ENCODE data around the gene FHOD3.
A peak's percentile ranks its signal among the peaks of the same experiment; 100 is the strongest.

The FHOD3 gene

GRCh38 chr18:36427831-36428230 is 130.3 kb downstream of the FHOD3 start:
- no peak overlapping the region for H3K4me3 Mint-ChIP-seq
- H3K27me3 Mint-ChIP-seq = peaks cover 6% of the 10 kb centered on the region
- H3K9me3 Mint-ChIP-seq (ENCODE audit: low read depth) = no peaks in the 10 kb centered on the region
- H3K4me1 Mint-ChIP-seq (ENCODE audit: low read depth) = no peaks in the 10 kb centered on the region
- no peak overlapping the region for H3K27ac Mint-ChIP-seq
- no peaks in the 10 kb centered on the region for H3K36me3 Mint-ChIP-seq

- Mint-ChIP-seq H3K4me1 (ENCODE audit: low read depth) (no peaks in the 10 kb centered on the region), H3K36me3 (no peaks in the 10 kb centered on the region), H3K9me3 (ENCODE audit: low read depth) (no peaks in the 10 kb centered on the region), H3K27me3 (peaks cover 6% of the 10 kb centered on the region), H3K4me3 (no peak overlapping the region), H3K27ac (no peak overlapping the region)
Measured at GRCh38 chr18:36428431-36429029, 131.0 kb downstream of the FHOD3 start.

GRCh38 chr18:36432880-36433555 is 135.5 kb downstream of the FHOD3 start:
- Mint-ChIP-seq H3K4me1 (ENCODE audit: low read depth) (no peaks in the 10 kb centered on the region), H3K27me3 (peaks cover 2% of the 10 kb centered on the region), H3K27ac (no peak overlapping the region), H3K36me3 (no peaks in the 10 kb centered on the region), H3K4me3 (no peak overlapping the region), H3K9me3 (ENCODE audit: low read depth) (no peaks in the 10 kb centered on the region)

GRCh38 chr18:36436387-36436786 is 138.9 kb downstream of the FHOD3 start:
- no peaks in the 10 kb centered on the region for H3K9me3 Mint-ChIP-seq (ENCODE audit: low read depth)

GRCh38 chr18:36440614-36441013 is 143.1 kb downstream of the FHOD3 start:
- peaks cover 22% of the 10 kb centered on the region for H3K27me3 Mint-ChIP-seq
- H3K9me3 Mint-ChIP-seq (ENCODE audit: low read depth) = no peaks in the 10 kb centered on the region
- H3K36me3 Mint-ChIP-seq = no peaks in the 10 kb centered on the region
- H3K4me1 Mint-ChIP-seq (ENCODE audit: low read depth) = no peaks in the 10 kb centered on the region
- H3K27ac Mint-ChIP-seq = no peak overlapping the region
- H3K4me3 Mint-ChIP-seq = no peak overlapping the region

More at GRCh38 chr18:36436387-36436786, 138.9 kb downstream of the FHOD3 start:
- Mint-ChIP-seq H3K36me3 (no peaks in the 10 kb centered on the region), H3K27me3 (peaks cover 9% of the 10 kb centered on the region), H3K4me3 (no peak overlapping the region), H3K27ac (no peak overlapping the region), H3K4me1 (ENCODE audit: low read depth) (no peaks in the 10 kb centered on the region)

GRCh38 chr18:36441426-36442240 is 144.1 kb downstream of the FHOD3 start:
- Mint-ChIP-seq H3K27ac (peak overlapping the region; percentile 8), H3K4me3 (no peak overlapping the region), H3K9me3 (ENCODE audit: low read depth) (no peaks in the 10 kb centered on the region), H3K27me3 (peaks cover 22% of the 10 kb centered on the region), H3K4me1 (ENCODE audit: low read depth) (no peaks in the 10 kb centered on the region), H3K36me3 (no peaks in the 10 kb centered on the region)

GRCh38 chr18:36442717-36443116 is 145.2 kb downstream of the FHOD3 start:
- Mint-ChIP-seq H3K4me3 (no peak overlapping the region), H3K4me1 (ENCODE audit: low read depth) (no peaks in the 10 kb centered on the region), H3K36me3 (no peaks in the 10 kb centered on the region), H3K27ac (no peak overlapping the region), H3K27me3 (peaks cover 22% of the 10 kb centered on the region), H3K9me3 (ENCODE audit: low read depth) (no peaks in the 10 kb centered on the region)

- Mint-ChIP-seq H3K9me3 (ENCODE audit: low read depth) (no peaks in the 10 kb centered on the region), H3K4me3 (no peak overlapping the region), H3K4me1 (ENCODE audit: low read depth) (no peaks in the 10 kb centered on the region), H3K27ac (no peak overlapping the region), H3K27me3 (peaks cover 14% of the 10 kb centered on the region), H3K36me3 (no peaks in the 10 kb centered on the region)
Measured at GRCh38 chr18:36446059-36446458, 148.5 kb downstream of the FHOD3 start.

GRCh38 chr18:36448384-36449290 is 151.1 kb downstream of the FHOD3 start:
- H3K36me3 Mint-ChIP-seq = no peaks in the 10 kb centered on the region
- no peak overlapping the region for H3K27ac Mint-ChIP-seq
- H3K4me3 Mint-ChIP-seq = no peak overlapping the region
- peaks cover 6% of the 10 kb centered on the region for H3K27me3 Mint-ChIP-seq
- H3K9me3 Mint-ChIP-seq (ENCODE audit: low read depth) = no peaks in the 10 kb centered on the region
- no peaks in the 10 kb centered on the region for H3K4me1 Mint-ChIP-seq (ENCODE audit: low read depth)

- Mint-ChIP-seq H3K4me1 (ENCODE audit: low read depth) (no peaks in the 10 kb centered on the region), H3K27me3 (peaks cover 4% of the 10 kb centered on the region), H3K36me3 (no peaks in the 10 kb centered on the region), H3K27ac (no peak overlapping the region), H3K4me3 (no peak overlapping the region), H3K9me3 (ENCODE audit: low read depth) (no peaks in the 10 kb centered on the region)
Measured at GRCh38 chr18:36449451-36449850, 151.9 kb downstream of the FHOD3 start.

GRCh38 chr18:36450264-36450663 is 152.8 kb downstream of the FHOD3 start:
- Mint-ChIP-seq H3K36me3 (no peaks in the 10 kb centered on the region), H3K27me3 (peaks cover 6% of the 10 kb centered on the region), H3K4me1 (ENCODE audit: low read depth) (no peaks in the 10 kb centered on the region)

GRCh38 chr18:36451454-36452251 is 154.1 kb downstream of the FHOD3 start:
- no peak overlapping the region for H3K27ac Mint-ChIP-seq
- peaks cover 6% of the 10 kb centered on the region for H3K27me3 Mint-ChIP-seq
- H3K4me1 Mint-ChIP-seq (ENCODE audit: low read depth) = no peaks in the 10 kb centered on the region
- H3K4me3 Mint-ChIP-seq = no peak overlapping the region
- H3K9me3 Mint-ChIP-seq (ENCODE audit: low read depth) = no peaks in the 10 kb centered on the region
- H3K36me3 Mint-ChIP-seq = no peaks in the 10 kb centered on the region

More at GRCh38 chr18:36450264-36450663, 152.8 kb downstream of the FHOD3 start:
- Mint-ChIP-seq H3K4me3 (no peak overlapping the region), H3K9me3 (ENCODE audit: low read depth) (no peaks in the 10 kb centered on the region), H3K27ac (no peak overlapping the region)

GRCh38 chr18:36454245-36454644 is 156.7 kb downstream of the FHOD3 start:
- Mint-ChIP-seq H3K9me3 (ENCODE audit: low read depth) (no peaks in the 10 kb centered on the region), H3K36me3 (no peaks in the 10 kb centered on the region), H3K27me3 (peaks cover 6% of the 10 kb centered on the region), H3K4me1 (ENCODE audit: low read depth) (no peaks in the 10 kb centered on the region), H3K27ac (no peak overlapping the region), H3K4me3 (no peak overlapping the region)
